ENCODE data around the gene ARID4B. TPM values are rescaled to one million over a fixed set of nuclear protein-coding genes. Genes with fewer than 3 reads are reported as not detected.

ARID4B gene
- total RNA-seq, 1 experiment from 2014 or later = 48.7 TPM

DNA sequence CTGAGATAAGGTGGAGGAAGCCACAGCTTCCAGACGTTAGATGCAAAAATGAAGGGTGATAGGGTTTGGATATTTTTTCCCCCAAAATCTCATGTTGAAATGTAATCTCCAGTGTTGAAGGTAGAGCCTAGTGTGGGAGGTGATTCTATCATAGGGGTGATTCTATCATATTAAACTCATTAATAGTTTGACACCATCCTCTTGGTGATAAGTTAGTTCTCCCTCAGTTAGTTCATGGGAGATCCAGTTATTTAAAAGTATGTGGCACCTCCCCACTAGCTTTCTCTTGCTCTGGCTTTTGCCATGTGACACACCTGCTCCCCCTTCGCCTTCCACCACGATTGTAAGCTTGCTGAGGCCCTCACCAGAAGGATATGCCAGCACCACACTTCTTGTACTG is 30.9 kb upstream of the ARID4B start:
- Mint-ChIP-seq H3K27me3 (ENCODE audit: insufficient read depth, unreplicated experiment) (no peaks in the 10 kb centered on the region), H3K4me1 (ENCODE audit: insufficient read depth, unreplicated experiment) (no peaks in the 10 kb centered on the region), H3K27ac (ENCODE audit: low read depth, unreplicated experiment) (no peak overlapping the region), H3K4me3 (ENCODE audit: unreplicated experiment) (no peak overlapping the region), H3K36me3 (ENCODE audit: insufficient read depth, unreplicated experiment) (no peaks in the 10 kb centered on the region), H3K9me3 (ENCODE audit: unreplicated experiment) (no peaks in the 10 kb centered on the region)
- CTCF ChIA-PET = interaction anchor here (0.6 to 1.5 kb wide), 5 partner anchors 17 to 107 kb away, joined by 3 to 7 read pairs (median 4); no protein-coding TSS in a partner anchor
- intact Hi-C loops (cut with micrococcal nuclease) = no loop called here
- no peak for DNase-seq (ENCODE audit: unreplicated experiment)
- TF ChIP-seq, protein P1, sequence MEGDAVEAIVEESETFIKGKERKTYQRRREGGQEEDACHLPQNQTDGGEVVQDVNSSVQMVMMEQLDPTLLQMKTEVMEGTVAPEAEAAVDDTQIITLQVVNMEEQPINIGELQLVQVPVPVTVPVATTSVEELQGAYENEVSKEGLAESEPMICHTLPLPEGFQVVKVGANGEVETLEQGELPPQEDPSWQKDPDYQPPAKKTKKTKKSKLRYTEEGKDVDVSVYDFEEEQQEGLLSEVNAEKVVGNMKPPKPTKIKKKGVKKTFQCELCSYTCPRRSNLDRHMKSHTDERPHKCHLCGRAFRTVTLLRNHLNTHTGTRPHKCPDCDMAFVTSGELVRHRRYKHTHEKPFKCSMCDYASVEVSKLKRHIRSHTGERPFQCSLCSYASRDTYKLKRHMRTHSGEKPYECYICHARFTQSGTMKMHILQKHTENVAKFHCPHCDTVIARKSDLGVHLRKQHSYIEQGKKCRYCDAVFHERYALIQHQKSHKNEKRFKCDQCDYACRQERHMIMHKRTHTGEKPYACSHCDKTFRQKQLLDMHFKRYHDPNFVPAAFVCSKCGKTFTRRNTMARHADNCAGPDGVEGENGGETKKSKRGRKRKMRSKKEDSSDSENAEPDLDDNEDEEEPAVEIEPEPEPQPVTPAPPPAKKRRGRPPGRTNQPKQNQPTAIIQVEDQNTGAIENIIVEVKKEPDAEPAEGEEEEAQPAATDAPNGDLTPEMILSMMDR (IDR thresholded peaks at IDR 0.05; ENCODE audit: unreplicated experiment) = no peak
- BruUV-seq (replicated peaks) = no TSS peak
- POLR2A ChIA-PET = interaction anchor here (0.6 to 1.2 kb wide), 3 partner anchors 9 to 108 kb away, joined by 3 to 13 read pairs (median 3); partner anchors contain the start of gene TBCE

DNA sequence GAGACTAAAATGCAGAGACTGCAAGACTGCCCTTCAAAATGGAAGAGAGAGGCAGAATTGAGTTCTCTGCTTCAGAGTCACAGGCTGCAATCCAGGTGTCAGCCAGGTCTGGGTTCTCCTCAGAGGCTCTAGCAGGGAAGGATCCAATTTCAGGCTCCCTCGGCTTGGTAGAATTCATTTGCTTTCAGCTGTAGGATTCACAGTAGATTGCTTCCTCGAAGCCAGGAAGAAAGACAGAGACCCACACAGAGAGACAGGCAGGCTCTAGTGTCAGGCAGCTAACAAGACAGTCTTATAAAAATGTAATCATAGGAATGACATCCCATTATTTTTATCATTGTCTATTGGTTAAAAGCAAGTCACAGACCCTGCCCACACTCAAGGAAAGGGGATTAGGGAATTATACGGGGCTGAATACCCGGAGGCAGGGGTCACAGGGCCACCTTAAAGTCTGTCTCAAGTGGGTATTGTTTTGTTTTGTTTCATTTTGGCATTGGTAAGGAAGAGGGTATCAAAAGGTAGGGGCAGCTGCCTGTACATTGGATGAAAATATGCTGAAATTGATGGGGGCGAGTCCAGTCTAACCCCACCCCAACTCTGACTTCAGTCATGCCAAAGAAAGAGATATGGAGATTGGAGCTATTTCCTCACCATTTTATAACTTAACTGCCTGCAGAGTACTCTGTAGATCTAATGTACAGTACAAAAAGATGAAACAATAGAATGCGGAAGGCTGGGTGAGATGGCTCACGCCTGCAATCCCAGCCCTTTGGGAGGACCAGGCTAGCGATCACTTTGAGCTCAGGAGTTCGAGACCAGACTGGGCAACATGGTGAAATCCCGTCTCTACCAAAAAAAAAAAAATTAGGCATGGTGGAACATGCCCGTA is 29.8 kb upstream of the ARID4B start:
- Mint-ChIP-seq H3K4me3 (ENCODE audit: unreplicated experiment) (no peak overlapping the region), H3K36me3 (ENCODE audit: insufficient read depth, unreplicated experiment) (no peaks in the 10 kb centered on the region), H3K27ac (ENCODE audit: low read depth, unreplicated experiment) (no peak overlapping the region), H3K9me3 (ENCODE audit: unreplicated experiment) (no peaks in the 10 kb centered on the region), H3K27me3 (ENCODE audit: insufficient read depth, unreplicated experiment) (no peaks in the 10 kb centered on the region), H3K4me1 (ENCODE audit: insufficient read depth, unreplicated experiment) (no peaks in the 10 kb centered on the region)
- ChIA-PET CTCF (interaction anchor here (0.7 to 1.7 kb wide), 7 partner anchors 23 to 370 kb away, joined by 3 to 7 read pairs (median 4); no protein-coding TSS in a partner anchor), POLR2A (interaction anchor here (0.7 to 1.2 kb wide), 4 partner anchors 10 to 17 kb away, joined by 3 to 13 read pairs (median 4); partner anchors contain the start of gene TBCE)
- BruUV-seq (replicated peaks) = no TSS peak
- intact Hi-C loops (cut with micrococcal nuclease) = no loop called here
- TF ChIP-seq, protein P1 (IDR thresholded peaks at IDR 0.05; ENCODE audit: unreplicated experiment) = no peak
- DNase-seq (ENCODE audit: unreplicated experiment) = no peak

DNA sequence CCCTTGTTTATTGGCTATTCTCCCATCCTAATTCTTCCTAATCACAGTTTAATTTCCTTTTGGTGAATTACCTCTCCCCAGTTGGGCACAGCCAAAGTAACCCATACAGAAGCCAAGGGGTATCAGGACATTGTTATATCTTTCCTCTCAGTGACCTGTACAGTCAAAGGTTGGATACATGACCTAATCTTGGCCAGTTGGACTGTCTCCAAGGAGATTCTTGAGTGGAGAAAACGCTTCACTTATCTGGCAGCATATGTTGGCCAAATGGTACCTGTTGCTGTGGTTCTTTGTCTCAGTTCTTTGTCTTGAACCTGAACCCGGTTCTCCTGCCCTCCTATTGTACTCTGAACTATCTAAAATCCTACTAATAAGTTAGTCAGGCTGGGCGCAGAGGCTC is 23.9 kb upstream of the ARID4B start:
- H3K4me1 Mint-ChIP-seq (ENCODE audit: insufficient read depth, unreplicated experiment) = no peaks in the 10 kb centered on the region
- H3K27me3 Mint-ChIP-seq (ENCODE audit: insufficient read depth, unreplicated experiment) = no peaks in the 10 kb centered on the region
- no peak for DNase-seq (ENCODE audit: unreplicated experiment)
- H3K36me3 Mint-ChIP-seq (ENCODE audit: insufficient read depth, unreplicated experiment) = peaks cover 3% of the 10 kb centered on the region
- CTCF ChIA-PET = no interaction called here
- TF ChIP-seq, protein P1 (IDR thresholded peaks at IDR 0.05; ENCODE audit: unreplicated experiment) = no peak
- POLR2A ChIA-PET = interaction anchor here (0.6 to 1.9 kb wide), 4 partner anchors 12 to 191 kb away, joined by 3 to 6 read pairs (median 5); partner anchors contain the start of genes RBM34 and TBCE
- intact Hi-C loops (cut with micrococcal nuclease) = no loop called here
- H3K4me3 Mint-ChIP-seq (ENCODE audit: unreplicated experiment) = no peak overlapping the region
- BruUV-seq (replicated peaks) = no TSS peak
- no peaks in the 10 kb centered on the region for H3K9me3 Mint-ChIP-seq (ENCODE audit: unreplicated experiment)
- H3K27ac Mint-ChIP-seq (ENCODE audit: low read depth, unreplicated experiment) = no peak overlapping the region

DNA sequence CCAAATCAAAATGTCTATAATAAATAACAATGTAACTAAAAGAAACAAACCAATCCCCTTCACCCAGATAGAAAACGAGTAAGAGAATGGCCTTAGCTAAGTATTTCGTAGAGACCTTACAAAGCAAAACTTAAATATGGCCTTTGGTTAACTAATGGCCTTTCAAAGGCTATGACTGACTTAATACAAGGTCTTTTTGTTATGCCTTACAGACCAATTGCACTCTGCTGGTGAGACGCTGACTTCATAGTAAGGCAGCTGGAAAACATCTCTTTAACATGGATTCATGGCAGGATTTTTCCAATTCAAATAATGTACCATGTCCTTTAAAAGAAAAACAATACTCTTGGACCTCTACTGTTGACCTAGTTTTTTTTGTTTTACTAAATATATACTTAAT is 23.5 kb upstream of the ARID4B start:
- intact Hi-C loops (cut with micrococcal nuclease) = no loop called here
- Mint-ChIP-seq H3K27ac (ENCODE audit: low read depth, unreplicated experiment) (no peak overlapping the region), H3K9me3 (ENCODE audit: unreplicated experiment) (no peaks in the 10 kb centered on the region), H3K4me1 (ENCODE audit: insufficient read depth, unreplicated experiment) (no peaks in the 10 kb centered on the region), H3K27me3 (ENCODE audit: insufficient read depth, unreplicated experiment) (no peaks in the 10 kb centered on the region), H3K4me3 (ENCODE audit: unreplicated experiment) (no peak overlapping the region), H3K36me3 (ENCODE audit: insufficient read depth, unreplicated experiment) (peaks cover 6% of the 10 kb centered on the region)
- TF ChIP-seq, protein P1 (IDR thresholded peaks at IDR 0.05; ENCODE audit: unreplicated experiment) = no peak
- BruUV-seq (replicated peaks) = no TSS peak
- ChIA-PET CTCF (no interaction called here), POLR2A (interaction anchor here (1.3 to 1.9 kb wide), 3 partner anchors 14 to 21 kb away, joined by 4 to 6 read pairs (median 5); partner anchors contain the start of gene TBCE)
- no peak for DNase-seq (ENCODE audit: unreplicated experiment)

Data from MCF 10A (cell line).